K562 (cell line): Measurements from ENCODE around the gene HEMGN. TPM values are rescaled to one million over a fixed set of nuclear protein-coding genes. Genes with fewer than 3 reads are reported as not detected.
A peak's percentile ranks its signal among the peaks of the same experiment; 100 is the strongest.

Experiments used
- ASH1L ChIP-seq: fragments of 450-650 bp; IDR thresholded peaks from 2 replicates; pipeline ENCODE4 v1.6.1; 2018; ENCODE audit warnings: borderline replicate concordance, mild to moderate bottlenecking, low read depth; ENCODE audit not compliant: partially characterized antibody
- ATF7 ChIP-seq: fragments of 450-650 bp; IDR thresholded peaks from 2 replicates; pipeline ENCODE4 v1.7.1; 2014; ENCODE audit warnings: mild to moderate bottlenecking, moderate library complexity
- EP400 ChIP-seq: fragments of 450-650 bp; IDR thresholded peaks from 2 replicates; pipeline ENCODE4 v1.6.1; 2017; ENCODE audit warnings: antibody characterized with exemption, mild to moderate bottlenecking, moderate library complexity
- FIP1L1 ChIP-seq: fragments of 200-400 bp; formaldehyde crosslinking; IDR thresholded peaks from 2 replicates; pipeline ENCODE4 v1.6.1; 2018; ENCODE audit warnings: mild to moderate bottlenecking, low read depth, low read length; ENCODE audit not compliant: poor library complexity, severe bottlenecking
- FOXK1 ChIP-seq: sonication (generic); formaldehyde crosslinking; IDR thresholded peaks from 2 replicates; pipeline ENCODE4 v1.8.0; 2022; ENCODE audit warnings: missing genetic modification reagents, mild to moderate bottlenecking, borderline replicate concordance
- KAT7 ChIP-seq: sonication (generic); formaldehyde crosslinking; IDR thresholded peaks from 2 replicates; pipeline ENCODE4 v1.8.0; 2022; ENCODE audit warnings: missing genetic modification reagents, mild to moderate bottlenecking, borderline replicate concordance
- MLLT1 ChIP-seq, 2 experiments: fragments of 450-650 bp; IDR thresholded peaks; 2 replicates each; pipeline ENCODE4 v1.6.1; 2016
- PATZ1 ChIP-seq: fragments of 250-450 bp; sonication (Bioruptor Pico); IDR thresholded peaks from 2 replicates; pipeline ENCODE4 v1.5.0; 2020; ENCODE audit warnings: mild to moderate bottlenecking, borderline replicate concordance
- POLR3G ChIP-seq: IDR thresholded peaks from 2 replicates; pipeline ENCODE4 v1.6.1; 2011; ENCODE audit not compliant: insufficient read length, insufficient replicate concordance; ENCODE audit errors: extremely low read depth
- POU5F1 ChIP-seq: fragments of 150-350 bp; IDR thresholded peaks from 2 replicates; pipeline ENCODE4 v1.6.1; 2014; ENCODE audit warnings: borderline replicate concordance, low read length, low read depth, mild to moderate bottlenecking; ENCODE audit not compliant: partially characterized antibody
- RBM14 ChIP-seq: fragments of 200-400 bp; formaldehyde crosslinking; IDR thresholded peaks from 2 replicates; pipeline ENCODE4 v1.6.1; 2018; ENCODE audit warnings: low read depth, mild to moderate bottlenecking, low read length, moderate library complexity, borderline replicate concordance; ENCODE audit not compliant: insufficient read depth
- TBL1XR1 ChIP-seq, 2 experiments: IDR thresholded peaks; 2 replicates each; pipeline ENCODE4 v1.6.1; 2012; ENCODE audit warnings: improper control_type of control experiment in 2 of 2, low read length in 2 of 2, mild to moderate bottlenecking in 1 of 2
- TCFL5 ChIP-seq: fragments of 250-450 bp; sonication (Bioruptor Pico); conservative IDR thresholded peaks from 2 replicates; pipeline ENCODE4 v1.6.1; 2021; ENCODE audit warnings: mild to moderate bottlenecking, moderate library complexity, matching md5 sums
- ZBED1 ChIP-seq: IDR thresholded peaks from 2 replicates; pipeline ENCODE4 v1.6.1; 2014
- ZBTB7A ChIP-seq: IDR thresholded peaks from 2 replicates; pipeline ENCODE4 v1.6.1; 2011; ENCODE audit warnings: low read depth, mild to moderate bottlenecking, low read length, moderate library complexity, borderline replicate concordance; ENCODE audit not compliant: control insufficient read depth
- ZNF445 ChIP-seq: fragments of 250-450 bp; sonication (Bioruptor Pico); IDR thresholded peaks from 2 replicates; pipeline ENCODE4 v1.4.0; 2020; ENCODE audit warnings: low read depth, mild to moderate bottlenecking, moderate library complexity
- ZNF609 ChIP-seq: sonication (generic); formaldehyde crosslinking; IDR thresholded peaks from 2 replicates; pipeline ENCODE4 v1.8.1; 2023; ENCODE audit warnings: missing genetic modification reagents, mild to moderate bottlenecking, borderline replicate concordance
- polyA plus RNA-seq, 8 experiments: library from polyadenylated mRNA; depleted of rRNA in 4 of 8; stranded (reverse) in 5 of 8; unstranded in 3 of 8; fragments of >200 nt; fragmentation: Nextera tagmentation in 2 of 8; fragmentation: Illumina TruSeq in 1 of 8; extraction: Ambion mirVana in 2 of 8; extraction: Trizol in 1 of 8; gene quantifications; 2 replicates each; pipeline versions ENCODE4 v1.2.1 to v1.2.3, GENCODE V29; 2011 to 2014; ENCODE audit warnings: inconsistent platforms in 1 of 8, missing spikeins in 1 of 8
- total RNA-seq, 7 experiments: library from RNA; depleted of rRNA in 6 of 7; stranded (reverse); fragments of >200 nt in 6 of 7; fragmentation: Illumina TruSeq in 2 of 7; extraction: Trizol in 2 of 7; gene quantifications; 2 replicates each; pipeline versions ENCODE4 v1.2.1 to v1.2.3, GENCODE V29; 2011 to 2021; ENCODE audit warnings: low replicate concordance in 1 of 7
- TF ChIP-seq, protein P1 (sequence below): fragments of 250-450 bp; sonication (Bioruptor Pico); IDR thresholded peaks from 2 replicates; pipeline ENCODE4 v1.5.1; 2021; ENCODE audit warnings: mild to moderate bottlenecking

HEMGN gene
- total and polyA plus RNA-seq, 9 of the 15 experiments (the other 6 are each of a cell fraction or from before 2014, with no cell fraction given): 56.3 to 258 (median 137) TPM

GRCh38 chr9:97943308-97943855 lies 5.4 kb upstream of the HEMGN start (continued):
- TF ChIP-seq ZNF609 (CRISPR knock-in tag): no peak
- TF ChIP-seq ATF7: peak; percentile 75
- TF ChIP-seq TBL1XR1 (IDR thresholded peaks at IDR 0.05; ENCODE audit: low read length in 2 of 2): peak; percentile 78 to 87; a peak in 3 of 4 replicates
- TF ChIP-seq EP400: peak; percentile 62
- no peak for TF ChIP-seq ZBTB7A
- TF ChIP-seq ZNF445 (CRISPR knock-in tag): no peak
- no peak for TF ChIP-seq FOXK1 (CRISPR knock-in tag)
- no peak for TF ChIP-seq POLR3G
- no peak for TF ChIP-seq RBM14
- TF ChIP-seq POU5F1: no peak
- TF ChIP-seq PATZ1 (CRISPR knock-in tag): no peak
- TF ChIP-seq, protein P1, sequence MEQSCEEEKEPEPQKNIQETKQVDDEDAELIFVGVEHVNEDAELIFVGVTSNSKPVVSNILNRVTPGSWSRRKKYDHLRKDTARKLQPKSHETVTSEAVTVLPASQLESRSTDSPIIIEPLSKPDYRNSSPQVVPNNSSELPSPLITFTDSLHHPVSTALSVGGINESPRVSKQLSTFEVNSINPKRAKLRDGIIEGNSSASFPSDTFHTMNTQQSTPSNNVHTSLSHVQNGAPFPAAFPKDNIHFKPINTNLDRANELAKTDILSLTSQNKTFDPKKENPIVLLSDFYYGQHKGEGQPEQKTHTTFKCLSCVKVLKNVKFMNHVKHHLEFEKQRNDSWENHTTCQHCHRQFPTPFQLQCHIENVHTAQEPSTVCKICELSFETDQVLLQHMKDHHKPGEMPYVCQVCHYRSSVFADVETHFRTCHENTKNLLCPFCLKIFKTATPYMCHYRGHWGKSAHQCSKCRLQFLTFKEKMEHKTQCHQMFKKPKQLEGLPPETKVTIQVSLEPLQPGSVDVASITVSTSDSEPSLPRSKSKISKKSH: no peak
- no peak for TF ChIP-seq KAT7
- TF ChIP-seq ZBED1: no peak
- TF ChIP-seq ASH1L: no peak
- TF ChIP-seq FIP1L1: no peak
- no peak for TF ChIP-seq TCFL5 (CRISPR knock-in tag)
- TF ChIP-seq MLLT1 (IDR thresholded peaks at IDR 0.05): peak in 1 of 2 experiments; percentile 35; a peak in 2 of 4 replicates
